MCF 10A (cell line): Measurements from ENCODE around the gene ELAVL2. TPM values are rescaled to one million over a fixed set of nuclear protein-coding genes. Genes with fewer than 3 reads are reported as not detected.

Experiments used
- BruUV-seq: library from RNA; stranded (reverse); fragments of 400-500 nt; replicated peaks from 2 replicates; lab custom pipeline; 2021; lab: Mats Ljungman, UMichigan
- CTCF ChIA-PET: fragments of 300-600 bp; sonication (Branson Sonifier 250); formaldehyde crosslinking; extraction: SDS; loops from one replicate; lab custom pipeline; 2021; ENCODE audit warnings: antibody characterized with exemption, inconsistent platforms; lab: Yijun Ruan, JAX
- POLR2A ChIA-PET: fragments of 300-600, 350-650 bp; sonication (Branson Sonifier 250); formaldehyde crosslinking; extraction: SDS; loops from one replicate; lab custom pipeline; 2020; ENCODE audit warnings: antibody characterized with exemption, inconsistent platforms; lab: Yijun Ruan, JAX
- DNase-seq: peaks from one replicate; pipeline ENCODE4 v3.0.0-alpha.2; 2018; ENCODE audit not compliant: unreplicated experiment
- H3K27ac Mint-ChIP-seq: one replicate; pipeline ENCODE4 v1.8.0; 2022; ENCODE audit warnings: mild to moderate bottlenecking, low read depth, mixed read lengths; ENCODE audit not compliant: unreplicated experiment
- H3K27me3 Mint-ChIP-seq: one replicate; pipeline ENCODE4 v1.8.0; 2022; ENCODE audit warnings: mixed read lengths; ENCODE audit not compliant: insufficient read depth, unreplicated experiment
- H3K36me3 Mint-ChIP-seq: one replicate; pipeline ENCODE4 v1.8.0; 2022; ENCODE audit warnings: mild to moderate bottlenecking, moderate library complexity, mixed read lengths; ENCODE audit not compliant: insufficient read depth, unreplicated experiment
- H3K4me1 Mint-ChIP-seq: one replicate; pipeline ENCODE4 v1.8.0; 2022; ENCODE audit warnings: mixed read lengths; ENCODE audit not compliant: insufficient read depth, unreplicated experiment
- H3K4me3 Mint-ChIP-seq: one replicate; pipeline ENCODE4 v1.8.0; 2022; ENCODE audit warnings: mild to moderate bottlenecking, moderate library complexity, mixed read lengths; ENCODE audit not compliant: unreplicated experiment
- H3K9me3 Mint-ChIP-seq: one replicate; pipeline ENCODE4 v1.8.0; 2022; ENCODE audit warnings: mixed read lengths; ENCODE audit not compliant: unreplicated experiment
- CTCF ChIP-seq: fragments of 200-600 bp; IDR thresholded peaks from one replicate; pipeline ENCODE4 v1.8.0; 2022; ENCODE audit warnings: antibody characterized with exemption, mild to moderate bottlenecking; ENCODE audit not compliant: unreplicated experiment
- intact Hi-C: fragments of 100-400 bp; cut with micrococcal nuclease; formaldehyde crosslinking; loops from 2 replicates; pipeline ENCODE4 v1.14.1; 2022
- total RNA-seq: library from RNA; stranded (reverse); gene quantifications from 2 replicates; pipeline ENCODE4 v1.2.3, GENCODE V29; 2022

ELAVL2 gene
- total RNA-seq, 1 experiment from 2014 or later, result 6.0 TPM

GRCh38 chr9:23686896-23687295 lies 139.1 kb downstream of the ELAVL2 start:
- CTCF ChIA-PET, result no interaction called here
- peaks cover 25% of the 10 kb centered on the region for H3K4me1 Mint-ChIP-seq
- H3K27ac Mint-ChIP-seq, result no peak overlapping the region
- H3K27me3 Mint-ChIP-seq, result no peaks in the 10 kb centered on the region
- DNase-seq, result no peak
- no peaks in the 10 kb centered on the region for H3K9me3 Mint-ChIP-seq
- TF ChIP-seq CTCF, result no peak
- POLR2A ChIA-PET, result no interaction called here
- intact Hi-C loops, result loop anchor here (10.0 kb wide), 1 partner anchor 138 kb away; the partner anchor contains the start of gene ELAVL2
- no TSS peak for BruUV-seq
- H3K4me3 Mint-ChIP-seq, result no peak overlapping the region
- H3K36me3 Mint-ChIP-seq, result no peaks in the 10 kb centered on the region

- CTCF ChIA-PET, result interaction anchor here (0.8 kb wide), 1 partner anchor 16 kb away, joined by 3 read pairs; no protein-coding TSS in a partner anchor
- no TSS peak for BruUV-seq
- no peak for TF ChIP-seq CTCF
- Mint-ChIP-seq H3K27ac (no peak overlapping the region), H3K4me3 (no peak overlapping the region), H3K36me3 (no peaks in the 10 kb centered on the region), H3K4me1 (peaks cover 25% of the 10 kb centered on the region), H3K9me3 (no peaks in the 10 kb centered on the region), H3K27me3 (no peaks in the 10 kb centered on the region)
- POLR2A ChIA-PET, result no interaction called here
- peak; percentile 74 for DNase-seq
- intact Hi-C loops, result loop anchor here (10.0 kb wide), 1 partner anchor 139 kb away; the partner anchor contains the start of gene ELAVL2
Measured at GRCh38 chr9:23686257-23686656, 139.8 kb downstream of the ELAVL2 start.

- H3K27ac Mint-ChIP-seq, result no peak overlapping the region
Measured at GRCh38 chr9:23683611-23684061, 142.4 kb downstream of the ELAVL2 start.

More at GRCh38 chr9:23683611-23684061, 142.4 kb downstream of the ELAVL2 start:
- Mint-ChIP-seq H3K36me3 (peaks cover 4% of the 10 kb centered on the region), H3K4me3 (no peak overlapping the region), H3K9me3 (no peaks in the 10 kb centered on the region), H3K27me3 (no peaks in the 10 kb centered on the region), H3K4me1 (peaks cover 25% of the 10 kb centered on the region)
- ChIA-PET POLR2A (interaction anchor here (2.1 kb wide), 1 partner anchor 142 kb away, joined by 8 read pairs; the partner anchor contains the start of gene ELAVL2), CTCF (interaction anchor here (0.6 to 1.0 kb wide), 2 partner anchors 14 to 141 kb away, joined by 3 read pairs; no protein-coding TSS in a partner anchor)
- DNase-seq, result no peak
- no TSS peak for BruUV-seq
- TF ChIP-seq CTCF, result no peak
- intact Hi-C loops, result loop anchor here (10.0 kb wide), 1 partner anchor 141 kb away; the partner anchor contains the start of gene ELAVL2
